Pancreas (tissue), 10 donors: ENCODE measurements around the gene DMAP1. TPM values are rescaled to one million over a fixed set of nuclear protein-coding genes. Genes with fewer than 3 reads are reported as not detected.

Experiments used
- ATAC-seq, 4 donors: fragments of 200-7000 bp; cut with Tn5 transposase; one replicate each; pipeline versions ENCODE4 v1.8.0 to v1.9.1; 2020; ENCODE audit warnings: mild to moderate bottlenecking in 4 of 4, moderate library complexity in 4 of 4
- DNase-seq, 6 donors: peaks; one replicate each; pipeline ENCODE4 v3.0.0-alpha.2; 2020
- FAIRE-seq: peaks from 2 replicates; lab custom pipeline; 2012; peaks lifted over from hg19 to GRCh38; lab: Jason Lieb, UNC
- H3K27ac ChIP-seq, 4 donors: fragments of 200-600 bp; sonication (generic); 1 replicate in 3 of 4; 2 replicates in 1 of 4; pipeline versions ENCODE4 v1.5.0 to v1.8.0; 2020
- H3K27me3 ChIP-seq, 4 donors: fragments of 200-600 bp; one replicate each; pipeline ENCODE4 v1.8.0; 2021
- H3K36me3 ChIP-seq, 3 donors: fragments of 200-600 bp; sonication (generic) in 1 of 3; one replicate each; pipeline versions ENCODE4 v1.5.0 to v1.8.0; 2020 to 2021
- H3K4me1 ChIP-seq, 3 donors: fragments of 200-600 bp; one replicate each; pipeline ENCODE4 v1.8.0; 2021
- H3K4me3 ChIP-seq, 4 donors: fragments of 200-600 bp; sonication (generic) in 2 of 4; one replicate each; pipeline versions ENCODE4 v1.5.0 to v1.8.0; 2020 to 2021
- H3K9me3 ChIP-seq, 4 donors: fragments of 200-600 bp; one replicate each; pipeline ENCODE4 v1.8.0; 2021
- WGBS, 2 donors: extraction: QIAGEN DNeasy Blood & Tissue Kit; methylation state at CpG; one replicate each; pipeline ENCODE4 v1.1.7; 2013; 5-methylcytosine and 5-hydroxymethylcytosine counted together
- intact Hi-C, 3 donors: fragments of 100-400 bp; cut with DNase I; formaldehyde crosslinking; loops; one replicate each; pipeline versions ENCODE4 v1.11.1 to v1.14.2; 2022
- polyA plus RNA-seq, 2 donors: library from polyadenylated mRNA; stranded (reverse); fragments of 200-250 nt; gene quantifications; one replicate each; pipeline ENCODE4 v1.2.3, GENCODE V29; 2013
- total RNA-seq, 6 donors: library from RNA; stranded (reverse); fragmentation: NEBNext Ultra II Directional in 4 of 6; extraction: Animal tissue kit (Norgen Biotek cat#: 25700) in 4 of 6; gene quantifications; one replicate each; pipeline versions ENCODE4 v1.2.1 to v1.2.4, GENCODE V29; 2021 to 2023
- TF ChIP-seq, protein P1 (sequence below), 4 donors: fragments of 200-600 bp; sonication (generic) in 3 of 4; IDR thresholded peaks; one replicate each; pipeline versions ENCODE4 v1.5.0 to v1.8.0; 2021; ENCODE audit warnings: antibody characterized with exemption in 4 of 4
- donor health status: healthy with polysubstance abuse.
- donor health status: DM: no; HTN: no; CAD: no; lungs with moderate emphysema.
- donor health status: DM: no; HTN: no; CAD: no.
- donor health status: control.
- donor health status: control.
- donor health status: Bipolar disorder and iron deficiency.
- donor health status: DM: yes; HTN: yes; CAD: no.
- donor health status: DM: no; HTN: no; CAD: no.
- donor health status: DM: no; HTN: no; CAD: no.
- donor health status: DM: yes; HTN: yes; CAD: no.

Gene DMAP1
- total and polyA plus RNA-seq, 8 donors: 18.1 to 149 (median 27.8) TPM

DNA sequence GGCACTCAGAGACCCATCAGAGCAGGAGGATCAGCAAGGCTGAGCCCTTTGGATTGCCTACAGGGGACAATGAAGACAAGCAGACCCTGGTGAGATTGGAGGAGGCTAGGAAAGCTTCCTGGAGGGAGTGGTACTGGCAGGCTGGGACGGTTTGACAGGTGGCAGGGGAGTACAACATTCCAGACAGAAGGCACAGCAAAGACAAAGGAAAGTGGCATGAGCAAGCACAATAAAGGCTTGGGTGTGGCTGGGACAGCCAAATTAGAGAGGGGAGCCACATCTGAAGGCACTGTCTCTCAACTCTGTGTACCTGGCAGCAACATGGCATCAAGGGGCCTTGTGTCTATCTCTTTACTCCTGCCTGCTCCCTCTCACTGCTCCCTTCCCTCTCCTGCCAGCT, 38.2 kb downstream of the DMAP1 start:
- intact Hi-C loops: no loop called here
- Histone ChIP-seq H3K4me3 (no peak overlapping the region), H3K4me1 (no peaks in the 10 kb centered on the region), H3K27ac (no peak overlapping the region), H3K36me3 (no peaks in the 10 kb centered on the region), H3K9me3 (no peaks in the 10 kb centered on the region), H3K27me3 (no peaks in the 10 kb centered on the region)
- FAIRE-seq (no peak), ATAC-seq (no peak), DNase-seq (no peak)
- WGBS, 2 donors: 85 to 100% methylated on average over 1 of the region's 1 CpG
- TF ChIP-seq, protein P1, sequence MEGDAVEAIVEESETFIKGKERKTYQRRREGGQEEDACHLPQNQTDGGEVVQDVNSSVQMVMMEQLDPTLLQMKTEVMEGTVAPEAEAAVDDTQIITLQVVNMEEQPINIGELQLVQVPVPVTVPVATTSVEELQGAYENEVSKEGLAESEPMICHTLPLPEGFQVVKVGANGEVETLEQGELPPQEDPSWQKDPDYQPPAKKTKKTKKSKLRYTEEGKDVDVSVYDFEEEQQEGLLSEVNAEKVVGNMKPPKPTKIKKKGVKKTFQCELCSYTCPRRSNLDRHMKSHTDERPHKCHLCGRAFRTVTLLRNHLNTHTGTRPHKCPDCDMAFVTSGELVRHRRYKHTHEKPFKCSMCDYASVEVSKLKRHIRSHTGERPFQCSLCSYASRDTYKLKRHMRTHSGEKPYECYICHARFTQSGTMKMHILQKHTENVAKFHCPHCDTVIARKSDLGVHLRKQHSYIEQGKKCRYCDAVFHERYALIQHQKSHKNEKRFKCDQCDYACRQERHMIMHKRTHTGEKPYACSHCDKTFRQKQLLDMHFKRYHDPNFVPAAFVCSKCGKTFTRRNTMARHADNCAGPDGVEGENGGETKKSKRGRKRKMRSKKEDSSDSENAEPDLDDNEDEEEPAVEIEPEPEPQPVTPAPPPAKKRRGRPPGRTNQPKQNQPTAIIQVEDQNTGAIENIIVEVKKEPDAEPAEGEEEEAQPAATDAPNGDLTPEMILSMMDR (IDR thresholded peaks at IDR 0.05): no peak

DNA sequence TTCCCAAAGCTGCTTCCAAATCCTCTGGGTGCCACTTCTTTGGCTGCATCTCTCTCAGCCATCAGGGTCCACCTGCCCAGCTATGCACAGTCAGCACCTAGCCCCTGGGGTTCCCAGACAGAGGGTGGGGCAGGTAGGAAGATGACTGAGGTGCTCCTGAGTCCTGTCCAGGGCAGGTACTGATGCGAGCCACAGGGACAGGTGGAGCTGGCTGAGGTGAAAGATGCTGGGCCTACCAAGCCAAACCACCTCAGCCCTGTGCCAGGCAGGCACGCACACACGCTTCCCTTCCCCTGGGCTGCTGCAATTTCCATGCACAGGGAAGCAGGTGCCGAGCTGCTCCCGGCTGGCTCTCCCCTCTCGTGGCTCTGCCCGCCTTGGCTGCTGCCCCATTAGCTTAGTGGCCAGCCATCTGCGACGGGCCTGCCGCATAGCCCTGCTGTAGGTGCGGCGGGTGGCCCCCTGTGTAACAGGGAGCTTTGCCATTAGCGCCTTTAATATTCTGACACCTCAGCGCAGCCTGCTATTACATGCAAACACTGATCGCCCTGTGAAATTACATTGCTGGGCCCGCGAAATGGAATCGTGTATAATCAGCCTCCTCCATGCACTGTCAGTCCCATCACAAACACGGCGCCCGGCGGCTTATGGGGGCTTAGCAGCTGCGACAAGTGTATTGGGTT, 38.9 kb downstream of the DMAP1 start:
- ATAC-seq (no peak), DNase-seq (no peak), FAIRE-seq (no peak)
- intact Hi-C loops: no loop called here
- H3K4me1 ChIP-seq: no peaks in the 10 kb centered on the region
- H3K27ac ChIP-seq: no peak overlapping the region
- no peaks in the 10 kb centered on the region for H3K36me3 ChIP-seq
- no peaks in the 10 kb centered on the region for H3K27me3 ChIP-seq
- TF ChIP-seq, protein P1 (IDR thresholded peaks at IDR 0.05): no peak
- H3K4me3 ChIP-seq: no peak overlapping the region
- H3K9me3 ChIP-seq: no peaks in the 10 kb centered on the region
- 92 to 96% methylated on average over 23 of the region's 23 CpGs for WGBS, 2 donors

DNA sequence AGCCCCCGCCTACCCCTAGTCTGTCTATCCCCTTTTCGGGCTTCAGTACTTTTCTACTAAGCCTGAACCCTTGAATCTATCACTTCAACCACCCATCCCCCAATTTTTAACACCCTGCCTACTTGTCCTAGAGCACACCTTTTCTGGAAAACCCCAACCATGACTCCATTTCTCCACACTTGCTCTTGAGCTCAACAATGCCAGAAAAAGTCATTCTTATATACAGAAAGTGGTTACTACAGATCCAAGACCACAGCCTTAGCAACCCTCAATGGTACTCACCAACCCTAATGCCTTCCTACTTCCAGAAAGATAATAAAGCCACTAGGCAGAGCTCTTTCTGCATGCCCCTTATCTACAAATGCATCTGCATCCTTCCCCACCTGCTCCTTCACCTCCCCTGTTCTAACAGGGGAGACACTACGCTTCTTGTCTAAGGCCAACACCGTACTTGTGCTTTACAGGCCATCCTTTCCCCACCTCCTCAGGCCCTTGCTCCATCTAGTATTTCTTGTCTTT, 41.2 kb downstream of the DMAP1 start:
- intact Hi-C loops: no loop called here
- Histone ChIP-seq H3K27me3 (no peaks in the 10 kb centered on the region), H3K27ac (no peak overlapping the region), H3K4me1 (no peaks in the 10 kb centered on the region), H3K4me3 (no peak overlapping the region), H3K36me3 (no peaks in the 10 kb centered on the region), H3K9me3 (no peaks in the 10 kb centered on the region)
- FAIRE-seq (no peak), DNase-seq (no peak), ATAC-seq (no peak)
- 91 to 96% methylated on average over 4 of the region's 4 CpGs for WGBS, 2 donors
- TF ChIP-seq, protein P1 (IDR thresholded peaks at IDR 0.05): no peak

DNA sequence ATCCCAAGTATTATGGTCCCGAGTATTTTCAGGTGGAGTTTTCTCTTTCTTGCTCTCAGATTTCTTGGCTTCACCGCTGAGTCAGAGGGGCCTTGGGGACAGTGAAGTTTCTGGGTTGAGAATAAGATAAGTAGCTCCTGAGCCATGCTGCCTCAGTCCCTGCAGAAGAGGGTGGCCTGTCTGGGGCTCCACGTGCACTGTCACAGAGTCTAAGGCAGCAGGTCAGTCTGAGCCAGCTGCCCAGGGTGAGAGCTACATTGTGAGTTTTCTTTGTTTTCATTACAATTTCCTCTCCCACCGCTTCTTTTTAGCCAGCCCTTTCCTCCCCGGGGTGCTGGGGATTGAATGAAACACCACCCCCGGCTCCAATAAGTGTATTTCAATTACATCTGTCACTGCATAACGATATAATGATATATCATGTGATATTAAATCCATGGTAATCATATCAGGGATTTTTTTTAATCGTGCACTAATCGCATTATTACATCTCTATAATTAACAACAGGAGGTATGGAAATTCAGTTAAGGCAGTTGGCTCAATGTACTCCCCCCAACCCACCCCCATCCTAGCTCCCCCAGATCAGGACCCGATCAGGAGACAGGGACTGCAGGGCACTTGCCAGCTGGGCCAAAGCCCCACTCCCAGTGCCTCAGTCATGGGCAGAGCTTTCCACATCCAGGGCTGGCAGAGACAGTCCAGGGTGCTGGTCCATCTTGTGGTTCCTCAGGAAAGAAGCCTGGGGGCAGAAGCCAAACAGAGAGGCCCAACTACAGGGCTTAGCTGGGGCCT, 43.7 kb downstream of the DMAP1 start:
- 91 to 93% methylated on average over 10 of the region's 10 CpGs for WGBS, 2 donors
- DNase-seq (no peak), ATAC-seq (no peak), FAIRE-seq (no peak)
- Histone ChIP-seq H3K4me1 (no peaks in the 10 kb centered on the region), H3K27ac (no peak overlapping the region), H3K9me3 (no peaks in the 10 kb centered on the region), H3K27me3 (no peaks in the 10 kb centered on the region), H3K36me3 (no peaks in the 10 kb centered on the region), H3K4me3 (no peak overlapping the region)
- TF ChIP-seq, protein P1 (IDR thresholded peaks at IDR 0.05): no peak
- intact Hi-C loops: no loop called here
